Activated T-helper 17 cell treated with anti-CD3 and anti-CD28 coated beads, Interleukin-2, amount 50 U/mL, for 72 hours (primary cell): ENCODE data around the gene AMPD2. TPM values are rescaled to one million over a fixed set of nuclear protein-coding genes. Genes with fewer than 3 reads are reported as not detected.
"Not testable (repeated sequence)": the region's sequence is repeated elsewhere in the genome, so short reads cannot be mapped to it uniquely, and the experiment has no call there.

Experiments
- ATAC-seq: fragments of 150-1000 bp; cut with Tn5 transposase; replicated peaks from 2 replicates; pipeline ENCODE4 v1.10.0; 2021; ENCODE audit warnings: mild to moderate bottlenecking, moderate library complexity
- H3K27ac Mint-ChIP-seq: one replicate; pipeline ENCODE4 v1.8.0; 2022; ENCODE audit warnings: mixed read lengths
- H3K27me3 Mint-ChIP-seq: one replicate; pipeline ENCODE4 v1.8.0; 2022; ENCODE audit warnings: mixed read lengths
- H3K36me3 Mint-ChIP-seq: one replicate; pipeline ENCODE4 v1.8.0; 2022; ENCODE audit warnings: low read depth, mild to moderate bottlenecking, mixed read lengths
- H3K4me1 Mint-ChIP-seq: one replicate; pipeline ENCODE4 v1.8.0; 2022; ENCODE audit warnings: mixed read lengths
- H3K4me3 Mint-ChIP-seq: one replicate; pipeline ENCODE4 v1.8.0; 2022; ENCODE audit warnings: mild to moderate bottlenecking, mixed read lengths
- H3K9me3 Mint-ChIP-seq: one replicate; pipeline ENCODE4 v1.8.0; 2022; ENCODE audit warnings: mixed read lengths
- total RNA-seq, 2 donors: library from RNA; stranded (reverse); gene quantifications; one replicate each; pipeline ENCODE4 v1.2.3, GENCODE V29; 2022

Gene AMPD2
- total RNA-seq, 2 donors from 2014 or later, result 97.1 to 135 TPM

DNA sequence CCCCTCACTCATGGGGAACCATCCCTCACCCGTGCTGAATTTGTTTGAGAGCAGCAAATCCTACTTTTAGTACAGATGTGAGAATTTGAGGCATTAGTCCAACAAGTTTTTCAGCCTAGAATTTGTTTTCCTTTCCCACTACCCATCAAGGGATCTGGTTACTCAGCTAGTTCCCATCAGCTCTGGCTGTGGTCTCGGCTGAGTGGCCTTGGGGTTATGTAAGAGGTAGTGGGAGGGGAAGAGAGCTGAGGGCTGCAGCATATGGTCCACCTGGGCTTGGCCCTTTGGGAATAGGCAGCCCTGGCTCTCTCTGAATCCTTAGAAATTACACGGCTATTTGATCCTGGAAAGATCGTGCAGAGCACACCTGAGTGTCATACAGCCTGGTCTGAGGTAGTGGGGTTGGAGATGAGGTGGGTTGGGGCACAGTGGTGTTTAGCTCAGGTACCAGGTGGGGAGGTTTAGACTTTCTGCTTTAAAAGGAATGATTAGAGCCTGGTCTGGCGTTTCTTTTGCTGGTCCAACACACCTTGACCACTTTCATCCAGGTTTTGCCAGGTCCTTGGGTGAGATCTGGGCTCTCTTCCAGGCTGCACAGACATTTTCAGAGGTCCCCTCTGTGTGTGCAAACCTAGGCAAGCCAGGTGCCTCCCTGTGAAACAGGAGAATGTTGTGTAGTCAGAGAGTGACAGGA is 40.5 kb downstream of the AMPD2 start:
- H3K4me1 Mint-ChIP-seq, result no peaks in the 10 kb centered on the region
- no peaks in the 10 kb centered on the region for H3K27me3 Mint-ChIP-seq
- H3K36me3 Mint-ChIP-seq, result no peaks in the 10 kb centered on the region
- no peaks in the 10 kb centered on the region for H3K9me3 Mint-ChIP-seq
- H3K4me3 Mint-ChIP-seq, result no peak overlapping the region
- ATAC-seq, result no peak
- no peak overlapping the region for H3K27ac Mint-ChIP-seq

GRCh38 chr1:109660691-109661026 is 41.0 kb downstream of the AMPD2 start:
- not testable (repeated sequence) for H3K27me3 Mint-ChIP-seq, H3K4me3 Mint-ChIP-seq, H3K36me3 Mint-ChIP-seq, H3K9me3 Mint-ChIP-seq, H3K4me1 Mint-ChIP-seq, H3K27ac Mint-ChIP-seq, ATAC-seq

DNA sequence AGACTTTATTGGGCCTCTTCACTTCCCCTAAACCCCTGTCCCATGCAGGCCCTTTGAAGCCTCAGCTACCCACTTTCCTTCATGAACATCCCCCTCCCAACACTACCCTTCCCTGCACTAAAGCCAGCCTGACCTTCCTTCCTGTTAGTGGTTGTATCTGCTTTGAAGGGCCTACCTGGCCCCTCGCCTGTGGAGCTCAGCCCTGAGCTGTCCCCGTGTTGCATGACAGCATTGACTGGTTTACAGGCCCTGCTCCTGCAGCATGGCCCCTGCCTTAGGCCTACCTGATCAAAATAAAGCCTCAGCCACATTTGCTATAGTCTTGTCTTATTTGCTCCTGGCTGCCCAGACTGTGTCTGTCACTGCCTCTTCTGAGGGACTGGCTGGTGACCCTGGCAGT is 41.8 kb downstream of the AMPD2 start:
- Mint-ChIP-seq H3K27me3 (no peaks in the 10 kb centered on the region), H3K36me3 (no peaks in the 10 kb centered on the region), H3K9me3 (no peaks in the 10 kb centered on the region), H3K27ac (peak overlapping the region; percentile 21), H3K4me1 (no peaks in the 10 kb centered on the region), H3K4me3 (no peak overlapping the region)
- no peak for ATAC-seq

DNA sequence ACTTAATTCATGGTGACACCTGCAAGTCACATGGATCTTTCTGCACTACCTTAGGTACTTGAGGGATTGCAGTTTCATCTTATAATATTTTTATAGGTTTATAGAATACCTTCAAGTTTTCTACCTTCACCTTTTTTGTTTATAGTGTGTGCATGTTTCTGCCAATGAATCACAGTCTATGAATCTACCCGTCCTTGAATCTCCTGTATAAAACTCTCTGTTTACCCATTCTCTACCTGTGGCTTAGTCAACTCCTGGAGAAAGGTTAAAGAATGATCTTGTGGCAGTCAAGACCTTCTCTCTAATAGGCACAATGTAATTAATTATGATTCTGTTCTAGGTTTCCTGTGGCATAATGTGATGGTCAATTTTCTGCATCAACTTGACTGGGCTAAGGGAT is 45.0 kb downstream of the AMPD2 start:
- H3K27me3 Mint-ChIP-seq, result no peaks in the 10 kb centered on the region
- H3K27ac Mint-ChIP-seq, result no peak overlapping the region
- no peaks in the 10 kb centered on the region for H3K9me3 Mint-ChIP-seq
- H3K4me3 Mint-ChIP-seq, result no peak overlapping the region
- H3K36me3 Mint-ChIP-seq, result no peaks in the 10 kb centered on the region
- peaks cover 6% of the 10 kb centered on the region for H3K4me1 Mint-ChIP-seq
- no peak for ATAC-seq

GRCh38 chr1:109667452-109668122 is 48.0 kb downstream of the AMPD2 start, which contains the start of gene GSTM2:
Gene GSTM2, plus strand, starts transcription at chr1:109668057. Its CDS starts 59 bp downstream, at chr1:109668116.
- peaks cover 7% of the 10 kb centered on the region for H3K4me1 Mint-ChIP-seq
- peak within 1 kb of the TSS; percentile 26 for H3K27ac Mint-ChIP-seq

GRCh38 chr1:109668123-109668775 is 48.6 kb downstream of the AMPD2 start:
- Mint-ChIP-seq H3K4me1 (peaks cover 7% of the 10 kb centered on the region), H3K27me3 (no peaks in the 10 kb centered on the region), H3K4me3 (peak overlapping the region; percentile 65), H3K9me3 (no peaks in the 10 kb centered on the region), H3K27ac (peak overlapping the region; percentile 26), H3K36me3 (no peaks in the 10 kb centered on the region)
- no peak for ATAC-seq

More at GRCh38 chr1:109667452-109668122, 48.0 kb downstream of the AMPD2 start, which contains the start of gene GSTM2:
- H3K36me3 Mint-ChIP-seq, result no peaks in the 10 kb centered on the region
- H3K9me3 Mint-ChIP-seq, result no peaks in the 10 kb centered on the region
- peak within 1 kb of the TSS; percentile 65 for H3K4me3 Mint-ChIP-seq
- H3K27me3 Mint-ChIP-seq, result no peaks in the 10 kb centered on the region
- ATAC-seq, result peak; percentile 99

- H3K4me1 Mint-ChIP-seq, result peaks cover 7% of the 10 kb centered on the region
- no peak overlapping the region for H3K27ac Mint-ChIP-seq
- H3K9me3 Mint-ChIP-seq, result no peaks in the 10 kb centered on the region
- H3K4me3 Mint-ChIP-seq, result peak overlapping the region; percentile 65
- ATAC-seq, result no peak
- H3K27me3 Mint-ChIP-seq, result no peaks in the 10 kb centered on the region
- no peaks in the 10 kb centered on the region for H3K36me3 Mint-ChIP-seq
Observed at GRCh38 chr1:109669246-109669948, 49.8 kb downstream of the AMPD2 start.

GRCh38 chr1:109669949-109670302 is 50.3 kb downstream of the AMPD2 start:
- H3K27ac Mint-ChIP-seq, H3K4me1 Mint-ChIP-seq, H3K36me3 Mint-ChIP-seq, ATAC-seq, H3K27me3 Mint-ChIP-seq, H3K9me3 Mint-ChIP-seq: not testable (repeated sequence)
- peak overlapping the region; percentile 65 for H3K4me3 Mint-ChIP-seq

GRCh38 chr1:109671067-109671466 is 51.4 kb downstream of the AMPD2 start:
- peak overlapping the region; percentile 6 for H3K4me3 Mint-ChIP-seq
- H3K36me3 Mint-ChIP-seq, result no peaks in the 10 kb centered on the region
- peaks cover 7% of the 10 kb centered on the region for H3K4me1 Mint-ChIP-seq
- H3K27me3 Mint-ChIP-seq, result no peaks in the 10 kb centered on the region
- no peak for ATAC-seq
- no peak overlapping the region for H3K27ac Mint-ChIP-seq
- no peaks in the 10 kb centered on the region for H3K9me3 Mint-ChIP-seq

DNA sequence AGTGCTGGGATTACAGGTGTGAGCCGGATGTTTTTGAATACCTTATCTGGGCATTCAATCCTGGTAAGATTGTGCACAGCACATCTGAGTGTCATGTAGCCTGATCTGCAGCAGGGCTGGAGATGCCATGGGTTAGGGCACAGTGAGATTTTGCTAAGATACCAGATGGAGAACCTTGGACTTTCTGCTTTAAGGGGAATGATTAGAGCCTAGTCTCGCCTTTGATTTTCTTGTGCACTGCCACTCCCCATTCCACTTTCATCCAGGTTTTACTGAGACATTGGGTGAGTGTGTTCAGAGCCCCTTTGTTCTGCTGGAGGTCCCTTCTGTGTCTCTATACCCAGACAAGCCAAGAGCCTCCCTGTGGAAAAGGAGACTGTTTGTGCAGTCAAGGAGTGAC is 54.2 kb downstream of the AMPD2 start:
- H3K36me3 Mint-ChIP-seq, H3K9me3 Mint-ChIP-seq, ATAC-seq: not testable (repeated sequence)

GRCh38 chr1:109676683-109677381 is 57.2 kb downstream of the AMPD2 start:
- not testable (repeated sequence) for H3K27ac Mint-ChIP-seq, ATAC-seq, H3K9me3 Mint-ChIP-seq, H3K36me3 Mint-ChIP-seq, H3K27me3 Mint-ChIP-seq, H3K4me3 Mint-ChIP-seq, H3K4me1 Mint-ChIP-seq

More for the DNA sequence above, 54.2 kb downstream of the AMPD2 start:
- H3K27ac Mint-ChIP-seq, H3K4me1 Mint-ChIP-seq, H3K4me3 Mint-ChIP-seq, H3K27me3 Mint-ChIP-seq: not testable (repeated sequence)

- no peaks in the 10 kb centered on the region for H3K4me1 Mint-ChIP-seq
- no peaks in the 10 kb centered on the region for H3K36me3 Mint-ChIP-seq
- H3K27me3 Mint-ChIP-seq, result no peaks in the 10 kb centered on the region
- no peak overlapping the region for H3K4me3 Mint-ChIP-seq
- no peak for ATAC-seq
- no peaks in the 10 kb centered on the region for H3K9me3 Mint-ChIP-seq
- no peak overlapping the region for H3K27ac Mint-ChIP-seq
Observed at GRCh38 chr1:109677459-109677858, 57.8 kb downstream of the AMPD2 start.

DNA sequence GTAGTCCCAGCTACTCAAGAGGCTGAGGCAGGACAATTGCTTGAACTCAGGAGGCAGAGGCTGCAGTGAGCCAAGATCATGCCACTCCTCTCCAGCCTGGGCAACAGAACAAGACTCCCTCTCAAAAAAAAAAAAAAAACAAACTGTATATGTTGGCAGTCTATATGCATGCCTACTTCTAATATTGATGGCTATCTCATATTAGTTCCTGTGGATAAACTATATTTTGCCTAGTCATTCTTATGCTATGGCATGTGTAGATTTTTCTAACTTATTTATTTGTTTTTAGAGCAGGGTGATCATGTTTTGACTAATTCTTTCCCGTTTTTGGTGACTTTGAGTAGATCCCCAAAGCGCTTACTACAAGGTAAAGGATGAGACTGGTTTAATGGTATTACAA is 59.0 kb downstream of the AMPD2 start:
- not testable (repeated sequence) for H3K36me3 Mint-ChIP-seq, H3K4me3 Mint-ChIP-seq, H3K9me3 Mint-ChIP-seq, ATAC-seq, H3K27ac Mint-ChIP-seq, H3K27me3 Mint-ChIP-seq, H3K4me1 Mint-ChIP-seq
